Testis (tissue), 2 donors: Measurements from ENCODE around the gene ASIC2.

Experiments
- POLR2A ChIP-seq: fragments of 450-650 bp; IDR thresholded peaks from one replicate; pipeline ENCODE4 v1.6.1; 2017; ENCODE audit warnings: antibody characterized with exemption, mild to moderate bottlenecking, moderate library complexity
- TF ChIP-seq, protein P1 (sequence below), 3 experiments: fragments of 450-650 bp in 2 of 3; fragments of 200-600 bp in 1 of 3; sonication (generic) in 1 of 3; IDR thresholded peaks; one replicate each; pipeline ENCODE4 v1.5.1; 2016 to 2019; ENCODE audit warnings: antibody characterized with exemption in 3 of 3, mild to moderate bottlenecking in 2 of 3, moderate library complexity in 1 of 3

DNA sequence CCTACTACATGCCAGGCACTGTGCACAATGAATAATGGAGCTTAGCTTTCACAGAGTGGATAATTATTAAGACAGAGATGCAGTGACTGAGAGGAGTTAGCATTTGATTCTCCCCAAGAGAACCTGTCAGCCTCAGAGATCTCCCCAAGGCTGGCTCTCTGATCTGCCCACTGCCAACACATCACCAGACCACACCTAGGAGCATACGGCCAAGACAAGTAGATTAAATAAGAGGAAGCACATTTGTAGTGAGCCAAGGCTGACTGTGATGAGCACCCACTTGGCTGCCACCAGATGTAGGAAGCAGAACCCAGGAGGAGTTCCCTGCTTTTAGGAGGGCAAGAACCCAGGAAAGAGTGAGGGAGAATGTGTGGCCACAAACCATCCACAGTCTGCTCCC is 171.3 kb downstream of the ASIC2 start:
- no peak for TF ChIP-seq POLR2A
- TF ChIP-seq, protein P1, sequence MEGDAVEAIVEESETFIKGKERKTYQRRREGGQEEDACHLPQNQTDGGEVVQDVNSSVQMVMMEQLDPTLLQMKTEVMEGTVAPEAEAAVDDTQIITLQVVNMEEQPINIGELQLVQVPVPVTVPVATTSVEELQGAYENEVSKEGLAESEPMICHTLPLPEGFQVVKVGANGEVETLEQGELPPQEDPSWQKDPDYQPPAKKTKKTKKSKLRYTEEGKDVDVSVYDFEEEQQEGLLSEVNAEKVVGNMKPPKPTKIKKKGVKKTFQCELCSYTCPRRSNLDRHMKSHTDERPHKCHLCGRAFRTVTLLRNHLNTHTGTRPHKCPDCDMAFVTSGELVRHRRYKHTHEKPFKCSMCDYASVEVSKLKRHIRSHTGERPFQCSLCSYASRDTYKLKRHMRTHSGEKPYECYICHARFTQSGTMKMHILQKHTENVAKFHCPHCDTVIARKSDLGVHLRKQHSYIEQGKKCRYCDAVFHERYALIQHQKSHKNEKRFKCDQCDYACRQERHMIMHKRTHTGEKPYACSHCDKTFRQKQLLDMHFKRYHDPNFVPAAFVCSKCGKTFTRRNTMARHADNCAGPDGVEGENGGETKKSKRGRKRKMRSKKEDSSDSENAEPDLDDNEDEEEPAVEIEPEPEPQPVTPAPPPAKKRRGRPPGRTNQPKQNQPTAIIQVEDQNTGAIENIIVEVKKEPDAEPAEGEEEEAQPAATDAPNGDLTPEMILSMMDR (IDR thresholded peaks at IDR 0.05) = no peak
